HG02798 (cell line): ENCODE results near the gene KDELR1.
"Not testable (repeated sequence)": the region's sequence is repeated elsewhere in the genome, so short reads cannot be mapped to it uniquely, and the experiment has no call there.

Experiments used
- ATAC-seq: cut with Tn5 transposase; IDR thresholded peaks from one replicate; pipeline ENCODE4 v1.9.1; 2021; ENCODE audit warnings: mild to moderate bottlenecking; ENCODE audit not compliant: unreplicated experiment, poor library complexity

Gene KDELR1

DNA sequence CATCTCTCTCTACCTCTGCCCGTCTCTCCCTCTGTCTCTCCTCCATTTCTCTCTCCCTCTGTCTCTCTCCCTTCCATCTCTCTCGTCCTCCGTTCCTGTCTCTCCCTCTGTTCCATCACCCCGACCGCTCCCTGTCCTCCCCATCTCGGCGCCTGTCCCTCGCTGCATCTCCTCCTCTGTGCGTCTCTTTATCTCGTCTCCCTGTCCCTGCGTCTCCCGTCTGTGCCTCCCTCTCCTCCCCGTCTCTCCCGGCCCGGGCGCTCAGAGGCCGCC is 6.7 kb upstream of the KDELR1 start:
- no peak for ATAC-seq

GRCh38 chr19:48397263-48398101 is 6.1 kb upstream of the KDELR1 start:
- ATAC-seq: no peak

DNA sequence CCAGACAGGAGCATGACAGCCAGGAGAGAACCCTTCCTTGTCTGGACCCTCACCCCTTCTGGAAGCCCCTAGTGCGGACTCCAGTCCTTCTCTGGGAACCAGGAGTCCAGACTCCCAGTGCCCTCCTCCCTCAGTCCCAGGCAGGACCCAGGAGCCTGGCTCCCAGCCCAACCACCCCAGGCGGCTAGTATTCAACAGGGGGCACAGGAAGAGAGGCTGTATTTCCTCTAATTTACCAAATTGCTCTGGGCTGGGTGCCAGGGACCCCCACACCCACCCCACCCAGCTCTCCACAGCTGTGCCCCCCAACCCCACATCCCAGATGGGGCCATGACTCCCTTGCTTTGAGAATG is 5.4 kb upstream of the KDELR1 start:
- no peak for ATAC-seq

- ATAC-seq: no peak
Measured at GRCh38 chr19:48396016-48396823, 4.9 kb upstream of the KDELR1 start.

DNA sequence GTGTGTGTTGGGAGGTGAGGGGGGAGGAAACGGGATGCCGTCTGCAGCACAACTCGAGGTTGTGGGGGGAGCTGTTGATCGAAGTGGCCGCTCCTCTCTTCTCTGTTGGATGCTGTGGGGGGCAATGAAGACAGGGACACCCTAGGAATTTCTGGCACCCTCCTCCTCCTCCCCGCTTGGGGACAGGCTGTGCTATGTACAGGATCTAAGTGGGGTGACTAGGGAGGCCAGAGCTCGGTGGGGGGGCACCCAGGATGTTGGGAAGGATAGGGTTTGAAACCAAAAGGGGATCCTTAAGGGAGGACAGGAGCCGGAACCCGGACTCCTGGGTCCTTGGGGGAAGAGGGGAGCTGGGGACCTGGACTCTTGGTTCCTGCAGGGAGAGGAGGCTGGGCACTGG is 4.1 kb upstream of the KDELR1 start:
- ATAC-seq: no peak

GRCh38 chr19:48395170-48395455 is 3.8 kb upstream of the KDELR1 start:
- ATAC-seq: no peak

GRCh38 chr19:48394331-48395169 is 3.2 kb upstream of the KDELR1 start:
- ATAC-seq: no peak

DNA sequence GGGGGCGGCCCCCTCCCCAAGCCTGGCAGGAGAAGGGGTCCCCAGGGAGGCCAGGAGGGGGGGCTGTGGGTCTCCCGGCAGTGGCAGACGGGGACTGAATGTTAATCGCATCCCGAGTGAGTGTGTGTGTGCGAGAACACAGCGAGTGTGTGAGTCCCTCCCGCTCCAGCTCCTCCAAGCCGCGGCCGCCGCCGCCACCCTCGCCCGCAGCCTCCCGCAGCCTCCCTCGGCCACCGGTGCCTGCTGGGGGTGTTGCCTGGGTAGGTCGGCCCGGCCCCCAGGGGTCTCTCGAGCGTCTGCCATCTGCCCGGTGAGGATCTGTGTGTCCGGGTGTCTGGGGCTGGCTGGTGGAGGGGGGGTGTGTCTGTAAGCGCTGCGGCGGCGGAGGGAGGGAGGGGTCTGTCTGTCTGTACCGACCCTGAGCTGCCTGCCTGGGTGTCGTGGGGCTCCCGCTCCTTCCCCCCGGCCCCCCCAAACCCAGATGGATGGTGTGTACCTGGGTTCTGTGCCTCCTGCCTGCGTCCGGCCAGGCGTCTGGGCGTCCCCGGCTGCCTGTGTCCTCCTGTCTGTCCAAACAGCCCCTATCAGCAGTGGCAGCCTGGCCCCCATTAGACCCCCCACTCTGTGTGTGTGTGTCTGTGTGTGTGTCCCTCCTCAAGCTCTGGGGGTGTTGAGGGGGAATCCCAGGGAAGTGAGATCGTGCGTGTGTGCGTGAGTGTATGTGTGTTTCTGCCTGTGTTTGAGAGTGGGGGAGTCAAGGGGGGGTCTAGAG is 2.4 kb upstream of the KDELR1 start, which contains the start of gene GRIN2D:
Gene GRIN2D (plus strand): TSS at position 110 of the 772 bp plus-strand sequence. CDS start 4,725 bp downstream, outside the sequence.
- no peak for ATAC-seq

GRCh38 chr19:48392860-48393558 is 1.7 kb upstream of the KDELR1 start:
- ATAC-seq: no peak

GRCh38 chr19:48392006-48392344 is 624 bp upstream of the KDELR1 start:
- not testable (repeated sequence) for ATAC-seq

DNA sequence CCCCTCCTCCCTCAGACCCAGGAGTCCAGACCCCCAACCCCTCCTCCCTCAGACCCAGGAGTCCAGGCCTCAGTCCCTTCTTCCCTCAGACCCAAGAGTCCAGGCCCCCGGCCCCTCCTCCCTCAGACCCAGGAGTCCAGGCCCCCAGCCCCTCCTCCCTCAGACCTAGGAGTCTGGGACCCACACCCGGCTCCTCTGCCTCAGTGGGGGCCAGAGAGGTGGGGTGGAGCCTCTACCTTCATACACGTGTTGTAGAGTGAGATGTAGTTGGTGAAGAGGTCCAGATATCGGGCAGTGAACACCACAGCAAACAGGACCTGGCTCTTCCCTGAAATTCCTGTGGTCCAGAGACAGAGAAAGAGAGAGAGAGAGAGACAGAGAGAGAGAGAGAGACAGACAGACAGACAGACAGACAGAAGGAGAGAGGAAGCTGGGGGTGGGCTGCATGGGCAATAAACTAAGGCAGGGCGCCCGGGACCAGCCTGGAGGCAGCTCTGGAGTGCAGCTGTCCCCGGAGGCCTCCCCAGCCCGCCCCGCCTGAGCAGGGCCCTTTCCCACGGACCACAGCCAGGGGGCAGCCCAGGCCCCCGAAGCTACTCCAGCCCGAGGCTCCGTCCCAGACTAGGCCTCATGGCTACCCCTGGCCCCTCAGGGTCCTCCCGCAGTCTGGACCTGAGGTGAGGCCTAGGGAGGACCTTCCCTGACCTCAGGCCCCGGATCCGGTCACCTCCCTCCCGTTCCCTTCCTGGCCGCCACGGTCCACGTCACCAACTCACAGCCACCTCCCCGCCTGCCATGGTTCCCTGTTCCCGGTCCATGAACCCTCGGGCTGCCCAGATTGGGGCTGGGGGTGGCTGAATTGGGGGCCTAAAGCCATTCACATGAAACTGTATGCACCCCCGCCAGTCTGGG is 907 bp downstream of the KDELR1 start:
- peak; percentile 43 for ATAC-seq

DNA sequence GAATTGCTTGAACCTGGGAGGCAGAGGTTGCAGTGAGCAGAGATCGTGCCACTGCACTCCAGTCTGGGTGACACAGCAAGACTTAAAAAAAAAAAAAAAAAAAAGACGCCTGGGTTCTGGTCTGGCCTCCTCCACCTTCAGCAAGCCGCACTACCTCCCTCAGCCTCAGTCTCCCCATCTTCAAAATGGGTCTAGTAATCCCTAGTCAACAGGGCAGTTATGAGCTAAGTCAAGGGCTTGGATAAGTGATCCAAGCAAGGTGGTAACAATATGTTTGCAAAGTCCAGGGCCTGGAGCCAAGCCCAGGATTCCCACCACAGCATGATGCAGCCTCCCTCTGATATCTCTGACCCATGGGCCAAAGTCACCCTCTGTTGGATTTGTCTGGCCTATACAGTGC is 4.4 kb downstream of the KDELR1 start:
- ATAC-seq: no peak

- no peak for ATAC-seq
Measured at GRCh38 chr19:48385461-48386087, 5.8 kb downstream of the KDELR1 start.

GRCh38 chr19:48382286-48382685 is 9.1 kb downstream of the KDELR1 start:
- ATAC-seq: no peak

DNA sequence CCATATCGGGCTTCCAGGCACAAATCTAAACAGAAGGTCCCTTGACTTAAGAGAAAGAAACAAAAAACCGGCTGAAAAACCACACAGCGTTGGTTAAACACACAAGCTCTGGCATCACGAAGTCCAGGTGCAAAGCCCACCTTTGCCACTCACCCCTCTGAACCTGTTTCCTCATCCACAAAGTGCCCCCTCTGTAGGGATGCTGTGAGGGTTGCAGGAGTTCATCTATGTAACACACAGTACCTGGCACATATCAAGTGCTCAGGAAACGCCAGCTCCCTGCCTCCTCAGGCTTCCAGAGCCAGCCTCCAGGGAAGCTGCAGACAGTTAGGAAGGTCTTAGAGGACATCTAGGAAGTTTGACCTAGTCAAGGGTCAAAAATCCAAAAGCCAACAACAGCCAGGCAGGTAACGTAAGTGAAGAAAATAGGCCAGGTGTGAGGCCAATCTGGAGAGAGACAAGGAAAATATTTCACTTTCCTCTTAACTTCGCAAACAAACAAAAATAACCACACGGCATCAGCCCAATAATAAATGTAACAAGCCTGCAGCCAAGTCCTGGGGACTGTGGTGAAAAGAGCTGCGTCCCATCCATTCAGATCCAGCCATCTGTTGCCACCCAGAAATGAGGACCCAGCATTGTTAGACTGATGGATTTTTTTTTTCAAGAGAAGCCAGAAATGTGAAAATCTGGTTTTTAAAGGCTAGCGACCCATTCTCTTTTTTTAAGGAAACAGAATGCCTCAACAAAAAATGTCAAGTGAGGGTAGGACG is 10.0 kb downstream of the KDELR1 start:
- no peak for ATAC-seq

GRCh38 chr19:48379058-48379457 is 12.3 kb downstream of the KDELR1 start:
- ATAC-seq: no peak

GRCh38 chr19:48378194-48378570 is 13.2 kb downstream of the KDELR1 start:
- no peak for ATAC-seq

DNA sequence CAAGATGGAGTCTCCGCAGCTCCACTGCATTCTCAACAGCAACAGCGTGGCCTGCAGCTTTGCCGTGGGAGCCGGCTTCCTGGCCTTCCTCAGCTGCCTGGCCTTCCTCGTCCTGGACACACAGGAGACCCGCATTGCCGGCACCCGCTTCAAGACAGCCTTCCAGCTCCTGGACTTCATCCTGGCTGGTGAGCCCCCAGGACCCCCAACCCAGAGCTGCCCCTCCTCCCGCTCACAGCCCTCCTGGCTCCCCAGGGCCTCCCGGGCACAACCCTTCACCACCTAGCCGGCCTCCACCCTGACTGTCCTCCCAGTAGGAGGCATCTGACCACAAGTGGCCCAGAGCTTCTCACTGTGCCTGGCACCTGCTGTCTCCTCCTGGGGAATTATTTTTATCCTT is 17.8 kb downstream of the KDELR1 start:
- no peak for ATAC-seq
